ENCODE measurements around the gene SLC6A19. TPM values are rescaled to one million over a fixed set of nuclear protein-coding genes. Genes with fewer than 3 reads are reported as not detected.

Gene SLC6A19
- total RNA-seq, 2 donors from 2014 or later: not detected

DNA sequence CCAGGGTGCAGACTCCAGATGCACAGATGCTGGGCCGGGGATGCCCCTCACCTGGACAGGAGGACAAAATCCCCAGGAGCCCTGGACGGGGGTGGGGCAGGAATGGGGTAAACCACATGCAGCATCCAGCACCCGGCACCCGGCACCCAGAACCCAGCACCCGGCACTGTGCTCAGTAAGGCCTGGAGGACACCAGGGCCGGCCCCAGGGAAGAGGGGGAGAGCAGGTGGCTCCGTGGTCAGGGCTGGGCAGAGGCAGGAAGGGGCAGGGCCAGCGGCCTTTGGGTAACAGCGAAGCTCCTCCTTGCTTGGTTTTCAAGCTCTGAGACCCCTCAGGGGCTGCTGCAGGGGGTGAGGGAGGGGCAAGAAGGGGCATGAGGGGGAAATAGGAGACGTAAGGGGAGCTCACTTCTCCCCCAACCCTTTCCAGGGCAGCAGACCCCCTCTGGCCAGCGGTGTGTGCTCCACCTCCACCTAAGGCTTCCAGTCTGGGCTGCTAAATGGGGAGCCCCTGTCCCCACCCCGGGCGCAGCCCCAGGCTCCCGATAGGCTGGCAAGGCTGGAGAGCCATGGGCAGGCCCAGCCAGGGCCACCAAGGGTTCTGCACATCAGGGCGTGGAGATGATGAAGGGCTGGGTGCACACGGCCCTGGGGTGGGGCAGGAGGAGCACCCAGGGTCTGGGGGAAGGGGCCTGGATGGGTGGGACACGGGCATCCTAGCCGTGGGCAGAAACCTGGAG, 17.8 kb upstream of the SLC6A19 start:
- H3K27me3 ChIP-seq: no peaks in the 10 kb centered on the region
- no peaks in the 10 kb centered on the region for H3K36me3 ChIP-seq
- no peak for TF ChIP-seq CTCF (IDR thresholded peaks at IDR 0.05)
- no peak overlapping the region for H3K4me3 ChIP-seq
- no peak for DNase-seq (ENCODE audit: low spot score)
- H3K4me1 ChIP-seq: peaks cover 0 to 30% of the 10 kb centered on the region in 2 donors
- no peaks in the 10 kb centered on the region for H3K9me3 ChIP-seq
- peak overlapping the region in 1 of 2 donors; percentile 35 for H3K27ac ChIP-seq

GRCh38 chr5:1184163-1184470, 17.3 kb upstream of the SLC6A19 start:
- DNase-seq (ENCODE audit: low spot score): no peak

GRCh38 chr5:1184481-1184880, 16.9 kb upstream of the SLC6A19 start:
- no peak for DNase-seq (ENCODE audit: low spot score)

More at GRCh38 chr5:1184163-1184470, 17.3 kb upstream of the SLC6A19 start:
- no peak for TF ChIP-seq CTCF (IDR thresholded peaks at IDR 0.05)
- H3K4me1 ChIP-seq: peaks cover 0 to 30% of the 10 kb centered on the region in 2 donors
- no peak overlapping the region for H3K27ac ChIP-seq
- no peaks in the 10 kb centered on the region for H3K36me3 ChIP-seq
- no peak overlapping the region for H3K4me3 ChIP-seq
- H3K27me3 ChIP-seq: no peaks in the 10 kb centered on the region
- H3K9me3 ChIP-seq: no peaks in the 10 kb centered on the region

GRCh38 chr5:1185038-1185627, 16.3 kb upstream of the SLC6A19 start:
- Histone ChIP-seq H3K27me3 (no peaks in the 10 kb centered on the region), H3K36me3 (no peaks in the 10 kb centered on the region), H3K4me3 (no peak overlapping the region), H3K27ac (no peak overlapping the region), H3K4me1 (peaks cover 0 to 30% of the 10 kb centered on the region in 2 donors), H3K9me3 (no peaks in the 10 kb centered on the region)
- DNase-seq (ENCODE audit: low spot score): no peak
- TF ChIP-seq CTCF (IDR thresholded peaks at IDR 0.05): no peak

More at GRCh38 chr5:1184481-1184880, 16.9 kb upstream of the SLC6A19 start:
- Histone ChIP-seq H3K9me3 (no peaks in the 10 kb centered on the region), H3K36me3 (no peaks in the 10 kb centered on the region), H3K27me3 (no peaks in the 10 kb centered on the region), H3K27ac (no peak overlapping the region), H3K4me1 (peaks cover 0 to 30% of the 10 kb centered on the region in 2 donors), H3K4me3 (no peak overlapping the region)
- no peak for TF ChIP-seq CTCF (IDR thresholded peaks at IDR 0.05)

GRCh38 chr5:1185629-1186350, 15.6 kb upstream of the SLC6A19 start:
- H3K4me3 ChIP-seq: no peak overlapping the region
- no peaks in the 10 kb centered on the region for H3K27me3 ChIP-seq
- no peak for DNase-seq (ENCODE audit: low spot score)
- H3K36me3 ChIP-seq: no peaks in the 10 kb centered on the region
- H3K9me3 ChIP-seq: no peaks in the 10 kb centered on the region
- peak in 1 of 2 donors; percentile 19 for TF ChIP-seq CTCF (IDR thresholded peaks at IDR 0.05)
- no peak overlapping the region for H3K27ac ChIP-seq
- peaks cover 0 to 30% of the 10 kb centered on the region in 2 donors for H3K4me1 ChIP-seq

Measured in right atrium auricular region (tissue), 2 donors.